ENCODE data around the gene KRT78. TPM values are rescaled to one million over a fixed set of nuclear protein-coding genes. Genes with fewer than 3 reads are reported as not detected.

Gene KRT78
- total RNA-seq, 1 donor from 2014 or later: 89.1 TPM

- Histone ChIP-seq H3K4me1 (peaks cover 12% of the 10 kb centered on the region), H3K36me3 (no peaks in the 10 kb centered on the region), H3K27ac (no peak overlapping the region), H3K4me3 (no peak overlapping the region), H3K27me3 (no peaks in the 10 kb centered on the region), H3K9me3 (no peaks in the 10 kb centered on the region)
- TF ChIP-seq CTCF (IDR thresholded peaks at IDR 0.05) (no peak), POLR2AphosphoS5 (IDR thresholded peaks at IDR 0.05; ENCODE audit: insufficient read depth in 1 of 2, low read depth in 1 of 2) (no peak), POLR2A (IDR thresholded peaks at IDR 0.05) (no peak)
- intact Hi-C loops (cut with DNase I): no loop called here
- no peak for DNase-seq (ENCODE audit: extremely low spot score in 2 of 2)
Measured at GRCh38 chr12:52801773-52802172, 47.0 kb downstream of the KRT78 start.

GRCh38 chr12:52800259-52800917 lies 48.4 kb downstream of the KRT78 start:
- intact Hi-C loops (cut with DNase I): no loop called here
- no peak for TF ChIP-seq CTCF (IDR thresholded peaks at IDR 0.05)
- TF ChIP-seq POLR2AphosphoS5 (IDR thresholded peaks at IDR 0.05; ENCODE audit: insufficient read depth in 1 of 2, low read depth in 1 of 2): no peak
- TF ChIP-seq POLR2A (IDR thresholded peaks at IDR 0.05): no peak
- no peak for DNase-seq (ENCODE audit: extremely low spot score in 2 of 2)
- H3K36me3 ChIP-seq: no peaks in the 10 kb centered on the region
- no peak overlapping the region for H3K4me3 ChIP-seq
- no peaks in the 10 kb centered on the region for H3K9me3 ChIP-seq
- no peak overlapping the region for H3K27ac ChIP-seq
- no peaks in the 10 kb centered on the region for H3K27me3 ChIP-seq
- peaks cover 12% of the 10 kb centered on the region for H3K4me1 ChIP-seq

- Histone ChIP-seq H3K9me3 (no peaks in the 10 kb centered on the region), H3K27me3 (no peaks in the 10 kb centered on the region), H3K36me3 (no peaks in the 10 kb centered on the region), H3K4me1 (peaks cover 12% of the 10 kb centered on the region), H3K27ac (no peak overlapping the region), H3K4me3 (no peak overlapping the region)
- intact Hi-C loops (cut with DNase I): no loop called here
- no peak for DNase-seq (ENCODE audit: extremely low spot score in 2 of 2)
- TF ChIP-seq POLR2AphosphoS5 (IDR thresholded peaks at IDR 0.05; ENCODE audit: insufficient read depth in 1 of 2, low read depth in 1 of 2): no peak
- TF ChIP-seq CTCF (IDR thresholded peaks at IDR 0.05): no peak
- no peak for TF ChIP-seq POLR2A (IDR thresholded peaks at IDR 0.05)
Measured at GRCh38 chr12:52799505-52800211, 49.1 kb downstream of the KRT78 start.

- Histone ChIP-seq H3K27me3 (no peaks in the 10 kb centered on the region), H3K27ac (no peak overlapping the region), H3K4me3 (no peak overlapping the region), H3K4me1 (peaks cover 12% of the 10 kb centered on the region), H3K36me3 (no peaks in the 10 kb centered on the region), H3K9me3 (no peaks in the 10 kb centered on the region)
- no peak for DNase-seq (ENCODE audit: extremely low spot score in 2 of 2)
- intact Hi-C loops (cut with DNase I): no loop called here
- TF ChIP-seq CTCF (IDR thresholded peaks at IDR 0.05): no peak
- TF ChIP-seq POLR2A (IDR thresholded peaks at IDR 0.05): no peak
- TF ChIP-seq POLR2AphosphoS5 (IDR thresholded peaks at IDR 0.05; ENCODE audit: insufficient read depth in 1 of 2, low read depth in 1 of 2): no peak
Measured at GRCh38 chr12:52798671-52799504, 49.9 kb downstream of the KRT78 start.

Data from vagina (tissue), 2 donors.